HG02763 (cell line): ENCODE measurements around the gene SLC47A1.

Experiments
- ATAC-seq: cut with Tn5 transposase; IDR thresholded peaks from one replicate; pipeline ENCODE4 v1.9.1; 2021; ENCODE audit warnings: mild to moderate bottlenecking, moderate library complexity; ENCODE audit not compliant: unreplicated experiment

SLC47A1 gene

GRCh38 chr17:19590912-19591551 is 57.4 kb downstream of the SLC47A1 start:
- no peak for ATAC-seq

- no peak for ATAC-seq
Observed at GRCh38 chr17:19592316-19592715, 58.7 kb downstream of the SLC47A1 start.

GRCh38 chr17:19596869-19597268 is 63.2 kb downstream of the SLC47A1 start:
- ATAC-seq = no peak

- ATAC-seq = no peak
Observed at GRCh38 chr17:19610311-19610710, 76.7 kb downstream of the SLC47A1 start.

GRCh38 chr17:19610879-19611278 is 77.2 kb downstream of the SLC47A1 start:
- ATAC-seq = no peak

GRCh38 chr17:19613979-19614378 is 80.3 kb downstream of the SLC47A1 start:
- ATAC-seq = no peak

- ATAC-seq = no peak
Observed at GRCh38 chr17:19614900-19615299, 81.2 kb downstream of the SLC47A1 start.

GRCh38 chr17:19618015-19618414 is 84.4 kb downstream of the SLC47A1 start:
- ATAC-seq = no peak

GRCh38 chr17:19619705-19620325 is 86.2 kb downstream of the SLC47A1 start:
- ATAC-seq = no peak

- no peak for ATAC-seq
Observed at GRCh38 chr17:19621697-19622096, 88.0 kb downstream of the SLC47A1 start.

- no peak for ATAC-seq
Observed at GRCh38 chr17:19626079-19626478, 92.4 kb downstream of the SLC47A1 start.
